ENCODE results near the gene CHIA. TPM values are rescaled to one million over a fixed set of nuclear protein-coding genes. Genes with fewer than 3 reads are reported as not detected.
A peak's percentile ranks its signal among the peaks of the same experiment; 100 is the strongest.

The CHIA gene
- total RNA-seq, 2 experiments from 2014 or later, result not detected

DNA sequence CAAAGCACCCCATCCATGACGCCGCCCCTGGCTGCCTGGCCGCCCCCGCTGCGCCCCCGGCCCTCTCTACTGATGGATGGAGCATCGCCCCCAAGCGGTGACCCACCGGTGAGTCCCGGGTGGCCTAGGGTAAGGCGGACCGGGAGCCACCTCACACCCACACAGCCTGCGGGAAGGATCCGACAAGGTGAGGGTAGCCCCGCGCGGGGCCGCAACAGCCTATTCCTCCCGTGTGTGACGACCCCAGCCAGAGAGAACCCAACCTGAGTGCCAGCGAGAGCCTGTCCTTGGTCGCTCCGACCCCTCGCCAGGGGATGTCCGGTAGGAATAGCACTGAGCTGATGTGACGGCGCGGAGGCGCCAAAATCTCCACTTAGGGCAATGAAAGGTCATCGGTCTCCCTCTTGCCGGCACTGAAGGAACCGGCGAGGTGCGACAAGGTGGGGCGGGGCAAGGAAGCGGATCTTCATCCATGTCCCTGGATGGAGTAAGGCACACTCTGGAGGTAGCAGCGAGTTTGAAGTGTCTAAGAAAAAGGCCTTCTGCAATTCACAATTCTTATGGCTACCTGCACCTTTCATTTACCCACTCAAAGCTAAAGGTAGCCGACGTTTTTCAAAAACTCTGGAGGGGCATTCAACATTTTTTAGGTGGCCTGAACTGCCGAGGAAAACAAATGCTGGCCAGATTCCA, 19.7 kb upstream of the CHIA start:
- peak; percentile 11 for DNase-seq
- CTCF ChIA-PET, result no interaction called here
- peaks cover 4% of the 10 kb centered on the region for H3K9me3 Mint-ChIP-seq
- H3K27me3 Mint-ChIP-seq, result peaks cover 24% of the 10 kb centered on the region
- POLR2A ChIA-PET, result no interaction called here
- H3K4me3 Mint-ChIP-seq, result peak overlapping the region; percentile 14
- no peak overlapping the region for H3K27ac Mint-ChIP-seq
- intact Hi-C loops (cut with micrococcal nuclease), result no loop called here
- H3K4me1 Mint-ChIP-seq (ENCODE audit: low read depth), result peaks cover 24% of the 10 kb centered on the region
- no peaks in the 10 kb centered on the region for H3K36me3 Mint-ChIP-seq

DNA sequence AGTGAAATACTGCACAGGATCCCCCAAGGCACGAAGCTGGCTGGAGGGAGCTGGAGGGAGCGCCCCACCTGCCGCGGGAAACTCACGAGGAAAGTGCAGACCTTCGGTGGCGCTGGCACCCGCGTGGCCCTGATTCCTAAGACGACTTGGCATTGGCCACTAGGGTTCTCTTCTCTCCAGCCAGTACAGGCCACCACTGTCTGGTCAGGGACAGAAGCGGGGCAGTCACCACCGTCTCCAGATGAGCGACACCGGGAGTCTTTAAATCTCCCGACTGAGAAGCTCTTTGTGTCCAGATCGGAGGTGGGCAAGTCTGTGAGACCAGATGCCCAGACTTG, 19.2 kb upstream of the CHIA start:
- CTCF ChIA-PET, result no interaction called here
- Mint-ChIP-seq H3K4me3 (no peak overlapping the region), H3K9me3 (no peaks in the 10 kb centered on the region), H3K27me3 (peaks cover 24% of the 10 kb centered on the region), H3K36me3 (no peaks in the 10 kb centered on the region), H3K4me1 (ENCODE audit: low read depth) (peaks cover 28% of the 10 kb centered on the region), H3K27ac (no peak overlapping the region)
- POLR2A ChIA-PET, result no interaction called here
- intact Hi-C loops (cut with micrococcal nuclease), result no loop called here
- no peak for DNase-seq

DNA sequence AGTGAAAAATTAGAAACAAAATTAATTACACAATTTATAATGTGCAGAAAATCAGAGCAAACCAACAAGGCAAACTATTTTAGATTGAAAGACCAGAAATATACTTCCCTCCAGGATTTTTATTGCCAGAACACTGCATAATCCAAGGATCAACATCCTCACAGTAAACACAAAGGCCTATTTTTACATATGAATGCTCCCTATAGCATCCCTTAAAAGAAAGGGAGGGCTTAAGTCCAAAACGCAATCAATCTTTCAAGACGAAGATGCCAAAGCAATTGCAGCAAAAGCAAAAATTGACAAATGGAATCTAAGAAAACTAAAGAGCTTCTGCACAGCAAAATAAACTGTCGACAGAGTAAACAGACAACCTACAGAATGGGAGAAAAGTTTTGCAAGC, 18.6 kb upstream of the CHIA start:
- no peak overlapping the region for H3K4me3 Mint-ChIP-seq
- POLR2A ChIA-PET, result no interaction called here
- no peaks in the 10 kb centered on the region for H3K36me3 Mint-ChIP-seq
- H3K9me3 Mint-ChIP-seq, result no peaks in the 10 kb centered on the region
- intact Hi-C loops (cut with micrococcal nuclease), result no loop called here
- CTCF ChIA-PET, result no interaction called here
- no peak for DNase-seq
- no peak overlapping the region for H3K27ac Mint-ChIP-seq
- H3K4me1 Mint-ChIP-seq (ENCODE audit: low read depth), result peaks cover 31% of the 10 kb centered on the region
- peaks cover 24% of the 10 kb centered on the region for H3K27me3 Mint-ChIP-seq

DNA sequence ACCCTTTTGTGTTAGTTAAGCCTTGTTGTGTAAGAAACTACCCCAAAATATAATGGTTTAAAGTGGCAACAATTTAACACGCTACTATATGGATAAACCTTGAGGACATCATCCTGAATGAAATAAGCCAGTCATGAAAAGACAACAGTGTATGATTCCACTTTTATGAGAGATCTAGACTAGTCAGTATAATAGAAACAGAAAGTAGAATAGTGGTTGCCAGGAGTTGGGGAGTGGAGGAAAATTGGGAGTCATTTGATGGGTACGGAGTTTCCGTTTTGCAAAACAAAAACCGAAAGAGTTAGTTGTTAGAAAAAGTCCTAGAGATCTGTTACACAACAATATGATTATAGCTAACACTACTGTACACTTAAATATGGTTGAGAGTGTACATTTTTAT, 16.0 kb upstream of the CHIA start:
- intact Hi-C loops (cut with micrococcal nuclease), result loop anchor here (1.0 to 5.0 kb wide), 4 partner anchors 46 to 483 kb away; partner anchors contain the start of genes CEPT1, DDX20 and DRAM2
- no peaks in the 10 kb centered on the region for H3K36me3 Mint-ChIP-seq
- peaks cover 36% of the 10 kb centered on the region for H3K4me1 Mint-ChIP-seq (ENCODE audit: low read depth)
- no peaks in the 10 kb centered on the region for H3K9me3 Mint-ChIP-seq
- H3K4me3 Mint-ChIP-seq, result peak overlapping the region; percentile 14
- ChIA-PET POLR2A (interaction anchor here (1.3 kb wide), 1 partner anchor 54 kb away, joined by 3 read pairs; no protein-coding TSS in a partner anchor), CTCF (interaction anchor here (0.7 to 3.0 kb wide), 3 partner anchors 51 to 126 kb away, joined by 4 to 11 read pairs (median 4); no protein-coding TSS in a partner anchor)
- H3K27me3 Mint-ChIP-seq, result peaks cover 24% of the 10 kb centered on the region
- peak; percentile 33 for DNase-seq
- H3K27ac Mint-ChIP-seq, result peak overlapping the region; percentile 79

DNA sequence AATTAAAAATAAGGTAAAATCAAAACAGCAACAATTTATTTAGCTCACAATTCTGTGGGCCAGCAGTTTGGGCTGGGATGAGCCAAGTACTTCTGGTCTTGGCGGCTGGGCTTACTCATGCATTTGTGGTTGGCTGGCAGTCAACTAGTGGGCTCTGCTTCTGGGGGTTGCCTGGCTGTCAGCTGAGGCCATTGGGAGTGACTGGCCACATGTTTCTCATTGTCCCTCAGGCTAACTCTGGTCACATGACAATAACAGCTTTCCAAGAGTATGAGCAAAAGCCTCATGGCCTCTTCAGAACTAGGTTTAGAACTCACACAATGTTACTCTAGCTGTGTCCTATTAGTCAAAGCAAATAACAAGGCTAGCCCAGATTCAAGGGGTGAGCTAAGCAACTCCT, 15.6 kb upstream of the CHIA start:
- peak; percentile 69 for DNase-seq
- no peaks in the 10 kb centered on the region for H3K9me3 Mint-ChIP-seq
- ChIA-PET POLR2A (interaction anchor here (1.3 kb wide), 1 partner anchor 54 kb away, joined by 3 read pairs; no protein-coding TSS in a partner anchor), CTCF (interaction anchor here (0.9 to 3.0 kb wide), 2 partner anchors 52 to 58 kb away, joined by 4 to 11 read pairs; no protein-coding TSS in a partner anchor)
- peaks cover 36% of the 10 kb centered on the region for H3K4me1 Mint-ChIP-seq (ENCODE audit: low read depth)
- H3K4me3 Mint-ChIP-seq, result no peak overlapping the region
- H3K36me3 Mint-ChIP-seq, result no peaks in the 10 kb centered on the region
- intact Hi-C loops (cut with micrococcal nuclease), result loop anchor here (2.0 to 5.0 kb wide), 3 partner anchors 46 to 482 kb away; partner anchors contain the start of genes CEPT1, DDX20 and DRAM2
- peaks cover 21% of the 10 kb centered on the region for H3K27me3 Mint-ChIP-seq
- H3K27ac Mint-ChIP-seq, result peak overlapping the region; percentile 79

DNA sequence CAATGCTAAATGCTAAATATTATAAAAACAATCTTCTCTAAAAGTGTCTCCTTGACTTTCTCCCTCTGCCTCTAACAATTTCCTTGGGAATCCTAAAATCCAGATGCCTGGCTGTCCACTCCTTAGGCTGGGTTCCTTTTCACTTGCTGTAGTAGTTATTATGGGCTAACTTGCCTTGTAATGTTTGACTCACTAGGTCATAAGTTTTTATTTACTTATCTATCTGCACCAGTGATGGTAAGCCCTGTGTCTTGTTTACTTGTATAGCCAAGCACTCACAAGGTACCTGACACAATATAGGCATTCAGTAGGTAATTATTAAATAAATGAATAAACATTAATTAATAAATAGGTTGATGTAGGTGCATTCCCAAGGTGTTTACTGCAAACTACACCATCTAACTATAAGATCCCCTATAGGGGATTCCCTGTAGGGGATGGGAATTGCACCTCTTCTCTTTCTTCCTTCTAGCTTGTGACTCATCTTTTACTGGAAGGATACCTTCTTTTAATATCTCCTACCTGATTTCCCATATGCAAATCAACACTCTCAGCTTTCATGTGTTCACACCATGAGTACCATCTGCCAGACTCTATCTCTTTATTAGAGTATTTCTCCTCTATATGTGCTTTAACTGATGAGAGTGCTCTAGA, 14.7 kb upstream of the CHIA start:
- CTCF ChIA-PET, result interaction anchor here (3.0 kb wide), 1 partner anchor 53 kb away, joined by 11 read pairs; no protein-coding TSS in a partner anchor
- no peaks in the 10 kb centered on the region for H3K9me3 Mint-ChIP-seq
- peaks cover 33% of the 10 kb centered on the region for H3K4me1 Mint-ChIP-seq (ENCODE audit: low read depth)
- no peak for DNase-seq
- H3K36me3 Mint-ChIP-seq, result no peaks in the 10 kb centered on the region
- POLR2A ChIA-PET, result interaction anchor here (1.3 kb wide), 1 partner anchor 55 kb away, joined by 3 read pairs; no protein-coding TSS in a partner anchor
- H3K27ac Mint-ChIP-seq, result no peak overlapping the region
- H3K4me3 Mint-ChIP-seq, result no peak overlapping the region
- intact Hi-C loops (cut with micrococcal nuclease), result loop anchor here (2.0 to 5.0 kb wide), 3 partner anchors 47 to 481 kb away; partner anchors contain the start of genes CEPT1, DDX20 and DRAM2
- peaks cover 14% of the 10 kb centered on the region for H3K27me3 Mint-ChIP-seq

DNA sequence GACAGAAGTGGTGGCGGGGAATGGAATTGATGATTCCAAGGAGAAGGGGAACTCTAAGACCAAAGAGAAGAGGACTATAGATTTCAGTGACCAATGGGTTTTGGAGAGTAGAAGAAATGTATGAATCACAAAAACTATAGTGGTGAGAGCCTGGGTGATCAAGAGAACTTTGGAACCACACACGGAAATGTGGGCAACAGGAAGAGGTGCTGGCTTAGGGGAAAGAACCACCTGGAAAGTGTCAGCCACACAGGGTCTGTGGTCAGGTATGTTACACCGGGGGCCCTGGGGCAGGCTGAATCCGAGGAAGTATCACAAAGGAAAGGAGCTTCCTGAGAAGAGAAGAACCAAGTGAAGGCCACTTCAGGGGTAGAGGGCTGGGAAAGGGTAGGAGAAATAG, 11.5 kb upstream of the CHIA start:
- intact Hi-C loops (cut with micrococcal nuclease), result loop anchor here (5.0 kb wide), 2 partner anchors 137 to 478 kb away; partner anchors contain the start of genes CEPT1, DDX20 and DRAM2
- CTCF ChIA-PET, result no interaction called here
- no peak overlapping the region for H3K4me3 Mint-ChIP-seq
- H3K27me3 Mint-ChIP-seq, result no peaks in the 10 kb centered on the region
- peaks cover 27% of the 10 kb centered on the region for H3K4me1 Mint-ChIP-seq (ENCODE audit: low read depth)
- H3K9me3 Mint-ChIP-seq, result no peaks in the 10 kb centered on the region
- no peaks in the 10 kb centered on the region for H3K36me3 Mint-ChIP-seq
- DNase-seq, result peak; percentile 10
- no peak overlapping the region for H3K27ac Mint-ChIP-seq
- POLR2A ChIA-PET, result no interaction called here

DNA sequence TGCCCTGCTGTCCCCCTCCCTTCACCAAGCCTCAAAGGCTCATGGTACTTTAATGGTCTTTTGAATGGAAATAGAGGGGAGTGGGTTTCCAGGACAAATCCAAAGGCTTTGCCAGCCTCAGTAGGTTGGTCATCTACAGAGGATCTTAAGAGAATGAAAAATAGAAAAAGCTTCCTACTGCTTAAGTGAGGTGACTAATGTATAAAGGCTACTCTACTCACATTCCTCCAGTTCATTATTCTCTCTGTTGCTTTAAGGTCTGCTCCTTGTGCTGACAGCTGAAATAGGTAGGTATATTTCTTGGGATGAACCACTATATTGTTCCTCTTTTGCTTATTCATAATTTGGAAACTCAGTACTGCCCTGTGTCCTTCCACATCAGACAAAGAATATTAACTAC, 10.4 kb upstream of the CHIA start:
- no peak overlapping the region for H3K27ac Mint-ChIP-seq
- no peaks in the 10 kb centered on the region for H3K27me3 Mint-ChIP-seq
- CTCF ChIA-PET, result interaction anchor here (1.0 kb wide), 1 partner anchor 249 kb away, joined by 4 read pairs; no protein-coding TSS in a partner anchor
- intact Hi-C loops (cut with micrococcal nuclease), result no loop called here
- H3K4me1 Mint-ChIP-seq (ENCODE audit: low read depth), result peaks cover 16% of the 10 kb centered on the region
- H3K4me3 Mint-ChIP-seq, result no peak overlapping the region
- no peaks in the 10 kb centered on the region for H3K9me3 Mint-ChIP-seq
- DNase-seq, result no peak
- POLR2A ChIA-PET, result no interaction called here
- H3K36me3 Mint-ChIP-seq, result no peaks in the 10 kb centered on the region

DNA sequence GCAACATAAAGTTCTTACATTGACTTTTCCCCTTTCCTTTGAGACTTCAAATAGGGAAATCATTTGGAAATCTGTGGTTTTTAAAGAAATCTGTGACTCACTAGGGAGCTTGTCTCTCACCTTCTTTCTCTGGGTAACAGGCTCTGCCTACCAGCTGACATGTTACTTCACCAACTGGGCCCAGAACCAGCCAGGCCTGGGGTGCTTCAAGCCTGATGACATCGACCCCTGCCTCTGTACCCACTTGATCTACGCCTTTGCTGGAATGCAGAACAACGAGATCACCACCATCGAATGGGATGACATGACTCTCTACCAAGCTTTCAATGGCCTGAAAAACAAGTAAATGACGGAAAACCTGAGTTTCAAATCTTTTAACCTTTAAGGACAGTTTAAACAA, 9.2 kb upstream of the CHIA start:
- DNase-seq, result no peak
- POLR2A ChIA-PET, result no interaction called here
- Mint-ChIP-seq H3K27ac (no peak overlapping the region), H3K27me3 (no peaks in the 10 kb centered on the region), H3K4me3 (no peak overlapping the region), H3K9me3 (no peaks in the 10 kb centered on the region), H3K36me3 (no peaks in the 10 kb centered on the region), H3K4me1 (ENCODE audit: low read depth) (peaks cover 8% of the 10 kb centered on the region)
- CTCF ChIA-PET, result no interaction called here
- intact Hi-C loops (cut with micrococcal nuclease), result no loop called here

DNA sequence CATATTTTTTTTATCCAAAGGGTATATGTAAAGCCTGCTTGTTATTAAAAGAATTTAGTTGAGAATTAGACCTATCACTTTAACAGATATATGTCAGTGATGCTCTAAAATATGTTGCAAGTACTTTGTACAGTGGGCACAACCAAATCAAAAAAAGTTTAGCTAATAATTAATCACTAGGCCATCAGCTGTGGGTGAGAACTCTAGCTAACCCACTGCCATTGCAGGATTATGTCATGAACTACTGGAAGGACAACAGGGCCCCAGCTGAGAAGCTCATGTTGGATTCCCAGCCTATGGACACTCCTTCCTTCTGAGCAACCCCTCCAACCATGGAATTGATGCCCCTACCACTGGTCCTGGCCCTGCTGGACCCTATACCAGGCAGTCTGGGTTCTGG, 6.8 kb upstream of the CHIA start:
- Mint-ChIP-seq H3K9me3 (no peaks in the 10 kb centered on the region), H3K27ac (no peak overlapping the region), H3K27me3 (no peaks in the 10 kb centered on the region), H3K4me3 (no peak overlapping the region), H3K4me1 (ENCODE audit: low read depth) (peaks cover 2% of the 10 kb centered on the region), H3K36me3 (no peaks in the 10 kb centered on the region)
- intact Hi-C loops (cut with micrococcal nuclease), result no loop called here
- POLR2A ChIA-PET, result no interaction called here
- no peak for DNase-seq
- CTCF ChIA-PET, result no interaction called here

DNA sequence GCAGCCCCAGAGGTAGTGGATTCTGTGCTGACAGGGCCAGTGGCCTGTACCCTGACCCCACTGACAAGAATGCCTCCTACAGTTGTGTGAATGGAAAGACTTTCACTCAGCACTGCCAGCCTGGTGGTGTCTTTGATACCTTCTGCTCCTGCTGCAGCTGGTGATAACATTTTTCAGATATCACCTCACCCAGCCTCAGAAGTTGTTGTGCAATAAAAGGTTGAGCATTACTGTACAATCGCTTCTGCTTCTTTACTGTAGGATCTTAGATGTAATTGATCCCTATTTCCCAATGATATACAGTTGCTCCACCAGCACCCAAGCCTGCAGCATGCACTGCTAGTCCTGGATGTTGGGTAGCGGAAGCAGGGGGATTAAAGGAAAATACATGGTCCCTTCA, 4.8 kb upstream of the CHIA start:
- Mint-ChIP-seq H3K27ac (no peak overlapping the region), H3K27me3 (no peaks in the 10 kb centered on the region), H3K4me3 (no peak overlapping the region), H3K9me3 (no peaks in the 10 kb centered on the region), H3K36me3 (no peaks in the 10 kb centered on the region), H3K4me1 (ENCODE audit: low read depth) (no peaks in the 10 kb centered on the region)
- ChIA-PET POLR2A (no interaction called here), CTCF (no interaction called here)
- no peak for DNase-seq
- intact Hi-C loops (cut with micrococcal nuclease), result no loop called here

DNA sequence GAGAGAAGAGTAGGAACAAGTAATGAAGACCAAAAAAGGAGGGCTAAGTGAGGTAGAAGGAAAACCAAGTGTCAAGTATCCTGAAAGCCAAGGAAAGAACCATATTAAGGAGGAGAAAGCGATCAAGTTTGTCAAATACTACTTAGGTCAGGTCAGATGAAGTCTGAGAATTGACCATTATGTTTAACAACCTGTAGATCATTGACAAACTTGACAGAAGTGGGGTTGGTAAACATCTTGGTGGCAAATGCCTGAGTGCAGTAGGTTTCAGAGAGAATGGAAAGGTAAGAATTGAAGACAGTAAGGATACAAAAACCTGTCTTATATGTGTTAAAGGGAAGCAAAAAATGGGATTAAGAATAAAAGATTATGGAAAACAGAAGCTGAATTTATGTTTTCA, 3.7 kb upstream of the CHIA start:
- Mint-ChIP-seq H3K36me3 (no peaks in the 10 kb centered on the region), H3K27ac (no peak overlapping the region), H3K9me3 (no peaks in the 10 kb centered on the region), H3K4me3 (no peak overlapping the region), H3K4me1 (ENCODE audit: low read depth) (no peaks in the 10 kb centered on the region), H3K27me3 (no peaks in the 10 kb centered on the region)
- POLR2A ChIA-PET, result no interaction called here
- DNase-seq, result no peak
- CTCF ChIA-PET, result no interaction called here
- intact Hi-C loops (cut with micrococcal nuclease), result no loop called here

Measured in activated CD4-positive, alpha-beta memory T cell treated with anti-CD3 and anti-CD28 coated beads for 36 hours (primary cell).